8988T (cell line): ENCODE measurements around the gene COX7C.
"Not testable (repeated sequence)": the region's sequence is repeated elsewhere in the genome, so short reads cannot be mapped to it uniquely, and the experiment has no call there.

Experiments
- DNase-seq: peaks from one replicate; pipeline ENCODE4 v3.0.0; 2011

The COX7C gene

GRCh38 chr5:86617756-86618576 is at the start of gene COX7C:
Gene COX7C (plus strand): TSS chr5:86617941. CDS start chr5:86618056, 115 bp downstream.
- DNase-seq: peak; percentile 39

DNA sequence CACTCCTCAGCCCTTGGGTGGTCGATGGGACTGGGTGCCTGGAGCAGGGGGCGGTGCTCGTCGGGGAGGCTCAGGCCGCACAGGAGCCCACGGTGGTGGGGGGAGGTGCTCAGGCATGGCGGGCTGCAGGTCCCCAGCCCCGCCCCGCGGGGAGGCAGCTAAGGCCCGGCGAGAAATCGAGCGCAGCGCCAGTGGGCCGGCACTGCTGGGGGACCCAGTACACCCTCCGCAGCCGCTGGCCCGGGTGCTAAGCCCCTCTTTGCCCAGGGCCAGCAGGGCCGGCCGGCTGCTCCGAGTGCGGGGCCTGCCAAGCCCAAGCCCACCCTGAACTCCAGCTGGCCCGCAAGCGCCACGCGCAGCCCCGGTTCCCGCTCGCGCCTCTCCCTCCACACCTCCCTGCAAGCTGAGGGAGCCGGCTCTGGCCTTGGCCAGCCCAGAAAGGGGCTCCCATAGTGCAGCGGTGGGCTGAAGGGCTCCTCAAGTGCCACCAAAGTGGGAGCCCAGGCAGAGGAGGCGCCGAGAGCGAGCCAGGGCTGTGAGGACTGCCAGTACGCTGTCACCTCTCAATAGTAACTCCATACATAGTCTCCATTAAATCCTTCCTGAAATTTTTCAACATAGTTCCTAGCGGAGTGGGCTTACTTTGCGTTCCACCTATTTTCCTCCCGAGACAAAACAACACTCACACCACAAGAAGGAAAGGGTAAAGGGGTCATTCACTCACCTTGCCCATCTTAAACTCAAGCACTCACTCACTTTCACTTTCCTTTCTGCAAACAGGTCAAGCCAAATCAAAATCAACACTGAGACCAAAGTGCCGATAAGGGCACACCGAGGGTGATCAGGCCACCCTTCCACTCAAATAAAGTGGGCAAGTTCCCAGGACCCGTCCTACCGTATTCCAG is 48.0 kb upstream of the COX7C start:
- DNase-seq: not testable (repeated sequence)

- DNase-seq: no peak
These were observed 47.2 kb upstream of the COX7C start for GRCh38 chr5:86570427-86571083.

- not testable (repeated sequence) for DNase-seq
These were observed 46.6 kb upstream of the COX7C start for GRCh38 chr5:86571109-86571508.

DNA sequence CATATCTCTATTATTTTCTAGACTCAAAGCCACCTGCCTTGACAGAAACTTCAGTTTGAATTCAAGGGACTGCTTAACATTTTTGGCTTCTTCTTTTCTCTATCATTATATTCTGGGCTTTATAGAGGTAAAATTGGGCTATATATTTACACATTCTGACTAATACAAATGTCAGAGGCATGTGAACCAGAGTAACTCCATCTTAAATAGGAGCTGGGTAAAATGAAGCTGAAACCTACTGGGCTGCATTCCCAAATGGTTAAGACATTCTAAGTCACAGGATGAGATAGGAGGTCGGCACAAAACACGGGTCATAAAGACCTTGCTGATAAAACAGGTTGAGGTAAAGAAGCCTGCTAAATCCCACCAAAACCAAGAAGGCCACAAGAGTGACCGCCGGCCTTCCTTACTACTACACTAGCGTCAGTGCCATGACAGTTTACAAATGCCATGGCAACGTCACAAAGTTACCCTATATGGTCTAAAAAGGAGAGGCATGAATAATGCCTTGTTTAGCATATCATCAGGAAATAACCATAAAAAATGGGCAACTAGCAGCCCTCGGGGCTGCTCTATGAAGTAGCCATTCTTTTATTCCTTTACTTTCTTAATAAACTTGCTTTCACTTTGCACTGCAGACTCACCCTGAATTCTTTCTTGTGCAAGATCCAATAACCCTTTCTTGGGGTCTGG is 44.8 kb upstream of the COX7C start:
- no peak for DNase-seq

DNA sequence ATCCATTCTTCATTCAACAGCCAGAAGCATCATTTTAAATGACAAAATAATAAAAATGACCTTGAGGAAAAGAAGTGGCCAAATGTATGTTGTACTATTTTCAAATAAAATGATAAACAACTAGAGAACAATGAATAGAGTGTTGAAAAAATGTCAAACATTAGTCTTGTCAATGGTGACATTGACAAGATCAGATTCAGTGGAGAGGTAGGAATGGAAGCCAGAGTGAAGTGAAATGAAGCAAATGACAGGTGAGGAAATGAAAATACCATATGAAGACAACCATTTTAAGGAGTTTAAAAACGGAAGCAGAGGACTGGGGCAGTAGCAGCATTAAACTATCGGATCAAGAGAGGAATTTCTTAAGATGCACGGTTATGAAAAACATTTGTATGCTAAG is 38.2 kb upstream of the COX7C start:
- DNase-seq: no peak

DNA sequence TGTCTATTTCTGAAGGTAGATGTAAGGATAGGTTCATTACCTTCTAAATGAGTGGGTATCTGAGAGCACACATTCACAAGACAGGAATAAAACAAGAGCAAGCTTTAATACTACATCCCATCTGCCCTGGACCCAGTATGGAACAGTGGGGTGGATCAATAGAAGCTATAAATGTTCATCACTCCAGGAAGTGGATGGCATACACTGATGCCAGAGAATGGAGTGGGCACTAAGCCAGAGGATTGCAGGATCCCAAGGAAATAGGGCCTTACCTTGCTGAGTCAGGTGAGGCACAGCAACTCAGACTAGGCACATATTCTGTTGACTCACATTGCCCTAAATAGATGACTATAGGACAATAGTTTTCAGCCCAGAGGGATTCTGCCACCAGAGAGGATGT is 21.3 kb upstream of the COX7C start:
- no peak for DNase-seq

- no peak for DNase-seq
These were observed 11.9 kb upstream of the COX7C start for GRCh38 chr5:86605881-86606280.

DNA sequence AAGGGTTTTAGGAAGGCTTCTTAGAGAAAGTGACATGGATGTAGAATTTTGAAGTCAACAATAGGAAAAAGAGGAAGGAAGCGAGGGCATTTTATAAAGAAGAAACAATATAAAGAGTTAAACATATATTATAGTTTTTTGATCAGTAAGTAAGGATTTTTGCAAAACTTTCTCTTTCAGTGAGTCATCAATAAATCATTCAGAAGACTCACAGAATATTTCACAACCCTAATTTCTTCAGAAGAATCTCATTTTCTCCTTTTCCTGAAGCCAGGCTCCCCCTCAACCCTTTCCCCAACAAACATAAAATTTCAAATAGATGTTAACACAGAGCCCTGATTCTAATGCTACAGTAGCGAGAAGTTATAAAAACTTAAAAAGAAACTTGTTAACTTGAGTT is 4.3 kb upstream of the COX7C start:
- DNase-seq: no peak

DNA sequence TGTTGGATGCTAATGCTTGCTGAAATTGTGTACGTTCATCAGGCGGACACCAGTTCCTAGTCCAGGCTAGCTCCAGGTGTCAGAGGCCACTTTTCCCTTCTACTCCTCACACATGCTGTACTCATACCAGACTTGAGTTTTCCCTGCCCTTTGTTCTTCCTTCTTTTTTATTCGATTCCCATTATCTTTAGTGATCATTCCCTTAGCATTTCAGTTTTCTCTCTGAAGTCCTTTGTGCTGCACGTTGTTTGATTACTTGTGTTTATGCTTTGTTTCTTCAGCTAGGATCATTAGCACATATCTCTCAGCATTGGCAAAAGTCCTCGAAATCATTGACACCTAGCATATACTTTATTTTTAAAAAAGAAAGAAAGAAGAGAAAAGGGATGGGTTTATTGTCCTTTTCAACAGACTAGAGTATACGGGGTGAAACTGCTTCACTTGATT is 409 bp upstream of the COX7C start:
- no peak for DNase-seq

- DNase-seq: no peak
These were observed 6.2 kb downstream of the COX7C start for GRCh38 chr5:86623785-86624483.

- no peak for DNase-seq
These were observed 7.4 kb downstream of the COX7C start for GRCh38 chr5:86625148-86625547.

- no peak for DNase-seq
These were observed 8.4 kb downstream of the COX7C start for GRCh38 chr5:86626149-86626548.

DNA sequence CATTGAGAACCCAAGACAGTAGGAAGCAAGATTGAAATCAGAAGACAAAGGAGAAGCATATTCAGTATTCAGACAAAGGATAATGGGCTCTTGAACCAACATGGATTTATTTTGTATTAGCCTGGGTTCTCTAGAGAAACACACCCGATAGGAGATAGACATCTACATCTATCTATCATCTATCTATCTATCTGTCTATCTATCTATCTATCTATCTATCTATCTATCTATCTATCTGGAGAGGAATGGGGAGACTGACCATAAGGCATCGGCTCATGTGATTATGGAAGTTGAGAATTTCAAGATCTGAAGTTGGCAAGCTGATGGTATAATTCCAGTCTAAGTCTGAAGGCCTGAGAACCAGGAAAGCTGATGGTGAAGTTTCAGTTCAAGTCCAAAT is 13.4 kb downstream of the COX7C start:
- DNase-seq: no peak

- DNase-seq: no peak
These were observed 23.3 kb downstream of the COX7C start for GRCh38 chr5:86640998-86641397.

GRCh38 chr5:86644843-86645242 is 27.1 kb downstream of the COX7C start:
- DNase-seq: no peak

DNA sequence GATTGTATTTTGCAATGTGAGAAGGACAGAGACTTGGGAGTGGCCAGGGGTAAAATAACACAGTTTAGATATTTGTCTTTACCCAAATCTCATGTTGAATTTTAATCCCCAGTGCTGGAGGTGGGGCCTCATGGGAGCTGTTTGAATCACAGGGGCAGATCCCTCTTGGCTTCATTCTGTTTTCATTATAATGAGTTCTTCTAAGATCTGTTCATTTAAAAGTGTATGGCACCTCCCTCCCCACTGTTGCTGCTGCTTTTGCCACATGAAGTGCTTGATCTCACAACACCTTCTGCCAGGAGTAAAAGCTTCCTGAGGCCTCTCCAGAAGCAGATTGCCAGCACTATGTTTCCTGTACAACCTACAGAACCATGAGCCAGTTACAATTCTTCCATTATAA is 28.1 kb downstream of the COX7C start:
- DNase-seq: no peak

GRCh38 chr5:86646671-86647070 is 28.9 kb downstream of the COX7C start:
- DNase-seq: no peak

DNA sequence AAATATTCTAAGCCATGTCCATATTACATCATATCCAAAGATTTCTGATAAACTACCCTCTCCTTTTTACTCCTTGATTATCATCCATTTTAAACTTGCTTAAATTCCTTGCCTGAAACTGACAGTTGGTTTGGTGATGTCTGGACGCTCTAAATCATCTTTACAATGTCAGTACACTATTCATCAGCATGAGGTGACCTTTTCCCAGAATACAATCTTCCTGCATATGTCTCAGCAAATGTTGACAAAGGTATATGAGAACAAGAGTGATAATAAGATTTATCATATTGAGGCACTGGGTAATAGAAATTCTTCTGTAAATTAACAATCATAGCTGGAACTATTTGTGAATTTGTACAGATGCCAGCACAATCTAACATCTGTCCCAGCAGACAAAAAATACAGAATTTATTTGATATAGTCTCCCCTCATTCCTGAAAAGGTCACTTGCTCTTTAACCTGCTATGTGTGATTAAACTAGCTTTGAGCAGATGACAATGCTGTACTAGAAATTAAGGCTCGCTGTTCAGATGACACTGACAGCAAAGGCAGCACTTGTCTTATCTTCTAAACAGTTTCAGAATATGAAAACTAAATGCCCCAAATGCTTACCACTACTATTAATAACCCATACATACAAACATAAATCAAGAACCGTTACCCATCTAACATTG is 32.2 kb downstream of the COX7C start:
- DNase-seq: no peak

GRCh38 chr5:86660771-86661170 is 43.0 kb downstream of the COX7C start:
- DNase-seq: not testable (repeated sequence)

DNA sequence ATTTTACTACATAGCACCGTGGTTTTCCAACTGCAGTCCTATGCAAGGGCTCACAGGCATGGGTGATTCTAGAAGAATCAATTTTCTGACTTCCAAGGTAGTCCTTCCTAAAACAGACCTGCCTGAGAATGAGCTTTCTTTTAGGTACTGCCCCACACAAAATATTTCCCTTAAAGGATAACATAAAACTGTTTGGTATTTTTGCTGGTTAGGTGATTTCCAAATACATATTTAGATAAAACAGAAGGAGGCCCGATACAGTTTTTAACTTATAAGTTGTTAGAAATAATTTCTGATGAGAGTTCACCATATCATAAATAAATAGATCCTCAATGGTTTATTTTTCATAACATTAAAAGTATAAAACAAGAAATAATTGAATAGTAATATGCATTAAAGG is 46.4 kb downstream of the COX7C start:
- DNase-seq: no peak
